Testis (tissue), 2 donors: Measurements from ENCODE around the gene STARD13.

Experiments
- POLR2A ChIP-seq: fragments of 450-650 bp; IDR thresholded peaks from one replicate; pipeline ENCODE4 v1.6.1; 2017; ENCODE audit warnings: antibody characterized with exemption, mild to moderate bottlenecking, moderate library complexity
- TF ChIP-seq, protein P1 (sequence below), 3 experiments: fragments of 450-650 bp in 2 of 3; fragments of 200-600 bp in 1 of 3; sonication (generic) in 1 of 3; IDR thresholded peaks; one replicate each; pipeline ENCODE4 v1.5.1; 2016 to 2019; ENCODE audit warnings: antibody characterized with exemption in 3 of 3, mild to moderate bottlenecking in 2 of 3, moderate library complexity in 1 of 3

DNA sequence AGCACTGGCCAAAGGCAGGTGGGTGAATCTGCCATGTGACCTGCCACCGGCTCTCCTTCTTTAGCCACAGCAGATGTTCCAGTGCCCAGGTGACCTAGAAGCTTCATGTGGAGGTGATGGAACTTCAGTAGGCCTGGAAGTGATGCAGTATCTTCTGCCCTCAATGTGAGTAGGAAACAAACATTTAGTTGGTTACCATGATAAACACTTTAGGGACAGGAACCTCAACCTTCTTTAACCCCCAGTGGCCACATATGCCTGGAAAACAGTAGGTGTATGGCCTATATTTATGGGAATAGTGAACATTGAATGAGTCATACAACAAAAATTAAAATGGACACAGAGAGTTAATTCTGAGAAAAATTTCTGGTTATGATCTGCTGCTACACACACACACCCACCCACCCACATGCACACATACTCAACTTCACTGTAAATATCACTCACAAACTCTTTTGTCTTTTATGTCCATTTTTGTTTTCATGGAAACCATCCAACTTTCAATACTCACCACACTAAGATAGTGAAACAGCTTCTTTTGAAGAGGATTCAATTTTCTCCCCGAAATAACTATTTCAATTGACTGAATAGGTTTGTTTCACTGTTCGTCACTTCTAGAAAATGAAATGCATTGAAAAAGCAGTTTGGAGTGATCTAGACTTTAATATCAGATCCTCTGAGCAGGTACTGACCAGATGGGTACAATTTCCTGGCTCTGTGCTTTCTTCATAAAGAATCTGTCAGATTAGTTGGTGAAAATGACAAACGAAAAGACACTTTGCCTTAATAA is 97.3 kb downstream of the STARD13 start:
- TF ChIP-seq, protein P1, sequence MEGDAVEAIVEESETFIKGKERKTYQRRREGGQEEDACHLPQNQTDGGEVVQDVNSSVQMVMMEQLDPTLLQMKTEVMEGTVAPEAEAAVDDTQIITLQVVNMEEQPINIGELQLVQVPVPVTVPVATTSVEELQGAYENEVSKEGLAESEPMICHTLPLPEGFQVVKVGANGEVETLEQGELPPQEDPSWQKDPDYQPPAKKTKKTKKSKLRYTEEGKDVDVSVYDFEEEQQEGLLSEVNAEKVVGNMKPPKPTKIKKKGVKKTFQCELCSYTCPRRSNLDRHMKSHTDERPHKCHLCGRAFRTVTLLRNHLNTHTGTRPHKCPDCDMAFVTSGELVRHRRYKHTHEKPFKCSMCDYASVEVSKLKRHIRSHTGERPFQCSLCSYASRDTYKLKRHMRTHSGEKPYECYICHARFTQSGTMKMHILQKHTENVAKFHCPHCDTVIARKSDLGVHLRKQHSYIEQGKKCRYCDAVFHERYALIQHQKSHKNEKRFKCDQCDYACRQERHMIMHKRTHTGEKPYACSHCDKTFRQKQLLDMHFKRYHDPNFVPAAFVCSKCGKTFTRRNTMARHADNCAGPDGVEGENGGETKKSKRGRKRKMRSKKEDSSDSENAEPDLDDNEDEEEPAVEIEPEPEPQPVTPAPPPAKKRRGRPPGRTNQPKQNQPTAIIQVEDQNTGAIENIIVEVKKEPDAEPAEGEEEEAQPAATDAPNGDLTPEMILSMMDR (IDR thresholded peaks at IDR 0.05) = no peak
- no peak for TF ChIP-seq POLR2A
